ENCODE measurements around the gene CYP4F3. TPM values are rescaled to one million over a fixed set of nuclear protein-coding genes. Genes with fewer than 3 reads are reported as not detected.
A peak's percentile ranks its signal among the peaks of the same experiment; 100 is the strongest.
"Not testable (repeated sequence)": the region's sequence is repeated elsewhere in the genome, so short reads cannot be mapped to it uniquely, and the experiment has no call there.

Gene CYP4F3
- total RNA-seq (0.04 TPM), polyA plus RNA-seq (ENCODE audit: insufficient read depth in 1 of 8, insufficient read length in 8 of 8, low replicate concordance in 1 of 8) (under 1 TPM; 0.07 to 0.44 (median 0.15) TPM)
- long read RNA-seq, donor 1, result 0 reads
- long read RNA-seq, donor 2, result 0 reads
- long read RNA-seq, donor 3, result 0 reads
- long read RNA-seq, donor 4, result 0 reads
- long read RNA-seq, donor 5, result 0 reads
- long read RNA-seq, donor 6, result 0 reads
- long read RNA-seq, donor 7, result 0 reads
- long read RNA-seq, donor 8, result 0 reads
- long read RNA-seq, donor 9, result 0 reads
- long read RNA-seq, donor 10, result 0 reads
- long read RNA-seq, donor 11, result 0 reads

GRCh38 chr19:15640294-15640903 lies at the start of gene CYP4F3:
Gene CYP4F3 (plus strand): TSS chr19:15640897. CDS start chr19:15641416, 519 bp downstream.
- H3K9me3 ChIP-seq (replicated peaks; ENCODE audit: control insufficient read depth, low read depth, low read length), result no peaks in the 10 kb centered on the region
- H3K27ac ChIP-seq (ENCODE audit: low read length), result no peak within 1 kb of the TSS
- no peaks in the 10 kb centered on the region for H3K4me1 ChIP-seq (ENCODE audit: control insufficient read depth, insufficient read depth, low read length)
- WGBS (ENCODE audit: insufficient coverage), result 49% methylated on average over 4 of the region's 6 CpGs
- H3K36me3 ChIP-seq (ENCODE audit: control insufficient read depth, insufficient read depth, low read length), result no peaks in the 10 kb centered on the region
- DNase-seq, result peak; percentile 44
- H3K27me3 ChIP-seq (ENCODE audit: control insufficient read depth, insufficient read depth, low read length), result no peaks in the 10 kb centered on the region
- H3K4me3 ChIP-seq (ENCODE audit: low read length), result no peak within 1 kb of the TSS

- H3K36me3 ChIP-seq (ENCODE audit: control insufficient read depth, insufficient read depth, low read length), result no peaks in the 10 kb centered on the region
- DNase-seq, result no peak
- WGBS (ENCODE audit: insufficient coverage), result 79% methylated on average over 4 of the region's 4 CpGs
These were observed 48.9 kb upstream of the CYP4F3 start for GRCh38 chr19:15591796-15592195.

GRCh38 chr19:15592506-15592905 lies 48.2 kb upstream of the CYP4F3 start:
- not testable (repeated sequence) for H3K4me1 ChIP-seq (ENCODE audit: control insufficient read depth, insufficient read depth, low read length); H3K9me3 ChIP-seq (replicated peaks; ENCODE audit: control insufficient read depth, low read depth, low read length); H3K36me3 ChIP-seq (ENCODE audit: control insufficient read depth, insufficient read depth, low read length); DNase-seq; H3K27ac ChIP-seq (ENCODE audit: low read length); H3K4me3 ChIP-seq (ENCODE audit: low read length); H3K27me3 ChIP-seq (ENCODE audit: control insufficient read depth, insufficient read depth, low read length)
- WGBS (ENCODE audit: insufficient coverage), result no CpG with 5 or more reads among the region's 5 CpGs

More at GRCh38 chr19:15591796-15592195, 48.9 kb upstream of the CYP4F3 start:
- no peaks in the 10 kb centered on the region for H3K9me3 ChIP-seq (replicated peaks; ENCODE audit: control insufficient read depth, low read depth, low read length)
- no peaks in the 10 kb centered on the region for H3K4me1 ChIP-seq (ENCODE audit: control insufficient read depth, insufficient read depth, low read length)
- H3K27me3 ChIP-seq (ENCODE audit: control insufficient read depth, insufficient read depth, low read length), result no peaks in the 10 kb centered on the region
- H3K27ac ChIP-seq (ENCODE audit: low read length), result no peak overlapping the region
- H3K4me3 ChIP-seq (ENCODE audit: low read length), result no peak overlapping the region

DNA sequence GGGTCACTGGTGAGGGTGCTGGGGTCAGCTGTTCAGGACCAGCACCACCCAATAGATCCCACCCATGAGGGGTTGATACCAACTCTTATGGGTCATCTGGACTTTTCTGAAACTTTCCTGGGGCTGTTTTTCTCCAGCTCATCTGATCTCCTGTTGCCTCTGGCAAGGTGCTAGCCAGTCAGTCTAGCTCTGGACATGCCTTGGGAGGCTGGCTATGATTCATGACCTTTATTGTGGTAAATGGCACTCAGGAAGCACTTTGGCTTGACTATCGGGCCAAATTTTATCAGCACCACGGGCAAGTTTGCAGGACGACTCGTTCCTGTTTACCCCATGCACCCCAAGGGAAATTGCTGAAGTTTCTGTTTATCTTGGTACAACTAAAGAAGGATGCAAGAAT lies 46.9 kb upstream of the CYP4F3 start:
- not testable (repeated sequence) for DNase-seq; H3K36me3 ChIP-seq (ENCODE audit: control insufficient read depth, insufficient read depth, low read length); H3K4me3 ChIP-seq (ENCODE audit: low read length); H3K4me1 ChIP-seq (ENCODE audit: control insufficient read depth, insufficient read depth, low read length); H3K9me3 ChIP-seq (replicated peaks; ENCODE audit: control insufficient read depth, low read depth, low read length); H3K27me3 ChIP-seq (ENCODE audit: control insufficient read depth, insufficient read depth, low read length); H3K27ac ChIP-seq (ENCODE audit: low read length)
- no CpG with 5 or more reads among the region's 4 CpGs for WGBS (ENCODE audit: insufficient coverage)

- H3K4me1 ChIP-seq (ENCODE audit: control insufficient read depth, insufficient read depth, low read length), result no peaks in the 10 kb centered on the region
- H3K9me3 ChIP-seq (replicated peaks; ENCODE audit: control insufficient read depth, low read depth, low read length), result no peaks in the 10 kb centered on the region
- 57% methylated on average over 5 of the region's 6 CpGs for WGBS (ENCODE audit: insufficient coverage)
- no peak overlapping the region for H3K27ac ChIP-seq (ENCODE audit: low read length)
- H3K4me3 ChIP-seq (ENCODE audit: low read length), result no peak overlapping the region
- H3K27me3 ChIP-seq (ENCODE audit: control insufficient read depth, insufficient read depth, low read length), result no peaks in the 10 kb centered on the region
- H3K36me3 ChIP-seq (ENCODE audit: control insufficient read depth, insufficient read depth, low read length), result no peaks in the 10 kb centered on the region
- no peak for DNase-seq
These were observed 45.6 kb upstream of the CYP4F3 start for GRCh38 chr19:15595069-15595468.

- 85% methylated on average over 15 of the region's 27 CpGs for WGBS (ENCODE audit: insufficient coverage)
- not testable (repeated sequence) for H3K27ac ChIP-seq (ENCODE audit: low read length); H3K4me1 ChIP-seq (ENCODE audit: control insufficient read depth, insufficient read depth, low read length); H3K4me3 ChIP-seq (ENCODE audit: low read length); H3K9me3 ChIP-seq (replicated peaks; ENCODE audit: control insufficient read depth, low read depth, low read length); H3K27me3 ChIP-seq (ENCODE audit: control insufficient read depth, insufficient read depth, low read length); DNase-seq; H3K36me3 ChIP-seq (ENCODE audit: control insufficient read depth, insufficient read depth, low read length)
These were observed 32.4 kb upstream of the CYP4F3 start for GRCh38 chr19:15607978-15608925.

GRCh38 chr19:15609261-15609660 lies 31.4 kb upstream of the CYP4F3 start:
- Histone ChIP-seq H3K27ac (ENCODE audit: low read length) (no peak overlapping the region), H3K9me3 (replicated peaks; ENCODE audit: control insufficient read depth, low read depth, low read length) (no peaks in the 10 kb centered on the region), H3K4me3 (ENCODE audit: low read length) (no peak overlapping the region), H3K4me1 (ENCODE audit: control insufficient read depth, insufficient read depth, low read length) (no peaks in the 10 kb centered on the region), H3K27me3 (ENCODE audit: control insufficient read depth, insufficient read depth, low read length) (no peaks in the 10 kb centered on the region), H3K36me3 (ENCODE audit: control insufficient read depth, insufficient read depth, low read length) (no peaks in the 10 kb centered on the region)
- DNase-seq, result no peak
- no CpG with 5 or more reads among the region's 8 CpGs for whole genome bisulfite sequencing (ENCODE audit: insufficient coverage)

- Histone ChIP-seq H3K27me3 (ENCODE audit: control insufficient read depth, insufficient read depth, low read length) (no peaks in the 10 kb centered on the region), H3K9me3 (replicated peaks; ENCODE audit: control insufficient read depth, low read depth, low read length) (no peaks in the 10 kb centered on the region), H3K4me3 (ENCODE audit: low read length) (no peak overlapping the region), H3K27ac (ENCODE audit: low read length) (no peak overlapping the region), H3K36me3 (ENCODE audit: control insufficient read depth, insufficient read depth, low read length) (no peaks in the 10 kb centered on the region), H3K4me1 (ENCODE audit: control insufficient read depth, insufficient read depth, low read length) (no peaks in the 10 kb centered on the region)
- DNase-seq, result no peak
- WGBS (ENCODE audit: insufficient coverage), result no CpG with 5 or more reads among the region's 5 CpGs
These were observed 28.4 kb upstream of the CYP4F3 start for GRCh38 chr19:15612342-15612741.

DNA sequence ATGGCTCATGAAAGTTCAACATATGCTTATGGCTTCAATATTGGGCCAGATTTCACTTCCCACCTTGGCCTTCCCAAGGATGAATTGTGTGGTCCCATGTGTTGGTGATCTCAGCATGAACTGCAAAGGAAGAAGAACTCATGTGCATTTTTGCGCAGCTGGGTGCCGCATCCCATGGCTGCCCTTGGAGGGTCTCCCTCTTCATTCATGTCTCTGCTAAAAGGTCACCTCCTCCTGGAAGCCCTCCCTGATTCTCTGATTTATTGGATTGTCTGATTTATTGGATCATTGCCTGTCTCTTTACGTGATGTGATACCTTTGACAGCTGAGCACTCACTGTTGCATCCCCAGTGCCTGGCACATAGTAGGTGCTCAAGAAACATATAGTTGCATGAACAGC lies 27.4 kb upstream of the CYP4F3 start:
- H3K27me3 ChIP-seq (ENCODE audit: control insufficient read depth, insufficient read depth, low read length), result no peaks in the 10 kb centered on the region
- 86% methylated on average over 1 of the region's 3 CpGs for WGBS (ENCODE audit: insufficient coverage)

More for the DNA sequence above, 27.4 kb upstream of the CYP4F3 start:
- no peak overlapping the region for H3K4me3 ChIP-seq (ENCODE audit: low read length)
- H3K9me3 ChIP-seq (replicated peaks; ENCODE audit: control insufficient read depth, low read depth, low read length), result no peaks in the 10 kb centered on the region
- no peaks in the 10 kb centered on the region for H3K36me3 ChIP-seq (ENCODE audit: control insufficient read depth, insufficient read depth, low read length)
- DNase-seq, result no peak
- no peak overlapping the region for H3K27ac ChIP-seq (ENCODE audit: low read length)
- H3K4me1 ChIP-seq (ENCODE audit: control insufficient read depth, insufficient read depth, low read length), result no peaks in the 10 kb centered on the region
